ENCODE measurements around the gene NMRK2.

The NMRK2 gene

GRCh38 chr19:3982701-3983541, 50.1 kb downstream of the NMRK2 start:
- FAIRE-seq: no peak

DNA sequence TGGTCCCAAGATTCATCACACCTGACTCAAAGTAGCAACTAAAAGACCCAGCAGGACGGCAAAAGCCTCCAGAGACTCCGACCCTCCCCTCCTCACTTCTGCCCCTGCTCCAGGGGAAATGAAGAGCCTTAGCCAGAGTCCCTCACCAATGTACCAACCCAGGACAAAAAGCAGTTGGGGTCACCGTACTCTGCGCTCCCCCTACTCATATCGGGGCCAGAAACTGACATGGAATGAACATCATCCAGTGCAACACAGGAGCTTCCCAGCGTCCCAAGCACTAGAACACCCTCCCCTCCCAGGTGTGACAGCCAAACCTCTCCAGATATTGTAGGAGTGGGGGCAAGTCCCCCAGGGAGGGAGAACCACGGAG, 50.7 kb downstream of the NMRK2 start:
- no peak for FAIRE-seq

DNA sequence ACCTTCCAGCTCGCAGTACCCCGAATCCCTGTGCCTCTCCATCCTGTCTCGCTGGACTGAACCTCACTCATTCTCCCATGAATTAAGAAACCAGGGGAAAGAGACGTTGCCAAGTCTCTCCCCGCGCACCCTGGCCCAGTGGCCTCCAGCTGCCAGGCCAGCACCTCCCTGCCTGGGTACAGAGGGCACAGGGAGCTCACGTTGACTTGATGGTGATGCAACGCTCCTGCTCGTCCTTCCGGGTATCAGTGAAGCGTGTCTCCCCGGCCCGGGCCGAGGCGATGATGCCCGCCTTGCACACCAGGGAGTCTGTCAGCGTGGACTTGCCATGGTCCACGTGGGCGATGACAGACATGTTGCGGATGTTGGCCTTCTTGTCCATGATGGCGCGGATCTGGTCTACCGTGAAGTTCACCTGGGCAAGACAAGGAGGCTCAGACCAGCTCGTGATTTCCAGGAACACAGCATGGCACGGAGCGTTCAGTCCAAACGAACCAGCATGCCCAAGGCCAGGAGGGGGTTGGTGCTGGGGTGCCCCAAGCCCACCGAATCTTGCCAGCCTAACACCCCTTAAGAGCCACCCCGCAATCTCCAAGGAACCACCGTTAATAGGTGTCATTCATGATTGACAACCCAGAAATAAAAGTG, 51.2 kb downstream of the NMRK2 start:
- FAIRE-seq: no peak

DNA sequence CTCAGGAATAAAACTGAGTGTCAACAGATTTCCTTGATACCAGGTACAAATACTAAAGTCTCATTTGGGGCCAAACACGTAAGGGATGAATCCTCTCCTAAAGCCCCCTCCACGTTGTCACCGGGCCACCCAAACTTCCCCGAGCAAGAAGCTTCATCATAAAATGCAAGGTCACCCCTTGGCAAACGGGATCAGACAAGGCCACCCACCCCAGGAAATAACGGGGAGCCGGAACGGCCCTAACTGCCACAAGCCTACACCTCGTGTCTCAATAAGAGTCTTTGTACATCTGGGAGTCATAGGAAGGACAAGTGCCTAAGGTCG, 51.7 kb downstream of the NMRK2 start:
- no peak for FAIRE-seq

- no peak for FAIRE-seq
Measured at GRCh38 chr19:3984908-3985642, 52.2 kb downstream of the NMRK2 start, which contains the start of gene EEF2. TSS of gene EEF2 (minus strand) at chr19:3985463. CDS start at chr19:3985380, 83 bp downstream.

- FAIRE-seq: no peak
Measured at GRCh38 chr19:3985643-3986259, 52.9 kb downstream of the NMRK2 start.

DNA sequence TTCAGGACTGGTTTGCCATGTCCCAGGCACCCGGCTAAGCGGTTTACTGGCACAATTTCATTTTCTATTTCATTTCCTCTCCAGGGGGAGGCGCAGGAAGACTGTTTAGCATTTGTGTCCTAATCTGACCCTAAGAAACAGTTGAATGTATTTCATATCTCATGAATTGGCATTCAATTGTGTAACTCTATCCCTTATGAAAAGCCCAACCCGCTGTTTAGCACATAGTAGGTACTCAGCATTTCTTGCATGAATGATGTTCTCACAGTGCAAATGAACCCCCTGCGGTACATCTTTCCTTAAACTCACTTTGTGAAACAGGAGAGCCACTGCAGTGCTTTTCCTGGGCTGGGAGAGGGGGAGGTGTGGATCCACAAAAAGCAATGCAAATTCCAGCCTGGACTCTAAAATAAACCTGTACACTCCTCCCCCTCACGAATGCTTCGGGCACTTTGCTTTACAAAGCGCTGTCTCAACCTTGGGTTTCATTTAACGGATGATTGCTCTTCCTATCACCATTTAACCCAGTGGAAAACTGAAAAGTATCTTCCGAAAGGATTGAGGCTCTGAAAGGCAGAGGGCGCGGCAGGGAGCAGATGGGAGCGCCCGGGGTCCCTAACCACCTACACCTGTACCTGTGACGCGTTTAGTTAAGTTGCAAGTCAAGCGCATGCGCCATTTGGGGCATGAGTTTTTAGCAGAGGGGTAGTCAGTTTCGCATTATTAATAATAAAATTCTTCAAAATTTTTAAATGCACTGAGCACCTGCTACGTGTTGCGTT, 53.6 kb downstream of the NMRK2 start:
- FAIRE-seq: peak; percentile 90

DNA sequence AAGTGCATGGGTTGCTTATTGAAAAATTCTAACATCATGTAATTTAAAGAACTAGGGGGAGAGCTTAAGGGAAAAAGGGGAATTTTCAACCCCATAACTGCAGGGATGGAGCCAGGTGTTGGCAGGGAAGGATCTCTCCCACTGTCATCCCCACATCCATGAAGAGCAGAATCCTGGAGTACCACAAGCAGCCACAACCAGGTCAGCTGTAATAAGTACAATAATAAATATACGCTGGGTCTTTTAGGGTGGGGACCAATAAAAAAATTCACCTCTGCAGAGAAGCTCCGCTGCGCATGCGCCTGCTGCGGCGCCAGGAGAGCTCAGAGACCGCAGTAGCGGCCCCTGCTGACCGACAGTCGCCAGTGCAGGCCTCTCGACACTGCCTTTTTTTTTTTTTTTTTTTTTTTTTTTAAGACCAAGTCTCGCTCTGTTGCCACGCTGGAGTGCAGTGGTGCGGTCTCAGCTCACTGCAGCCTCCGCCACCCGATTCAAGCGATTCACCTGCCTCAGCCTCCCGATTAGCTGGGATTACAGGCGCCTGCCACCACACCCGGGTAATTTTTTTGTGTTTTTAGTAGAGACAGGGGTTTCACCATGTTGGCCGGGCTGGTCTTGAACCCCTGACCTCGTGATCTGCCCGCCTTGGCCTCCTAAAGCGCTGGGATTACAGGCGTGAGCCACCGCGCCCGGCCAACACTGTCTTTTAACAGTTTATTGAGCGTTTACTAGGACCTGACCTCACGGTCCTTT, 54.9 kb downstream of the NMRK2 start:
- FAIRE-seq: peak; percentile 53

- FAIRE-seq: no peak
Measured at GRCh38 chr19:3990815-3991117, 57.9 kb downstream of the NMRK2 start.

All from G401.6 (cell line).